NCI-H345 (cell line): Measurements from ENCODE around the gene KCNJ6.
A peak's percentile ranks its signal among the peaks of the same experiment; 100 is the strongest.
"Not testable (repeated sequence)": the region's sequence is repeated elsewhere in the genome, so short reads cannot be mapped to it uniquely, and the experiment has no call there.

Experiments
- DNase-seq: peaks from one replicate; lab custom pipeline; 2025; lab: John Stamatoyannopoulos, UW

KCNJ6 gene

GRCh38 chr21:37732927-37733326, 183.3 kb downstream of the KCNJ6 start:
- DNase-seq: no peak

- DNase-seq: no peak
Measured at GRCh38 chr21:37724201-37724600, 192.1 kb downstream of the KCNJ6 start.

- DNase-seq: no peak
Measured at GRCh38 chr21:37717534-37717933, 198.7 kb downstream of the KCNJ6 start.

- not testable (repeated sequence) for DNase-seq
Measured at GRCh38 chr21:37712569-37712934, 203.7 kb downstream of the KCNJ6 start.

GRCh38 chr21:37711836-37712568, 204.3 kb downstream of the KCNJ6 start:
- DNase-seq: peak; percentile 48

GRCh38 chr21:37711286-37711829, 204.9 kb downstream of the KCNJ6 start:
- DNase-seq: no peak

GRCh38 chr21:37710546-37711285, 205.5 kb downstream of the KCNJ6 start:
- DNase-seq: peak; percentile 56

- DNase-seq: peak; percentile 16
Measured at GRCh38 chr21:37704751-37705150, 211.5 kb downstream of the KCNJ6 start.

- DNase-seq: no peak
Measured at GRCh38 chr21:37702241-37702640, 214.0 kb downstream of the KCNJ6 start.

GRCh38 chr21:37700641-37701202, 215.5 kb downstream of the KCNJ6 start:
- peak; percentile 53 for DNase-seq

- no peak for DNase-seq
Measured at GRCh38 chr21:37699024-37699775, 217.1 kb downstream of the KCNJ6 start.

GRCh38 chr21:37696936-37697335, 219.3 kb downstream of the KCNJ6 start:
- no peak for DNase-seq

GRCh38 chr21:37695111-37695510, 221.1 kb downstream of the KCNJ6 start:
- DNase-seq: no peak

GRCh38 chr21:37688952-37689659, 227.2 kb downstream of the KCNJ6 start:
- no peak for DNase-seq

GRCh38 chr21:37686991-37687810, 229.1 kb downstream of the KCNJ6 start:
- no peak for DNase-seq

GRCh38 chr21:37684547-37684946, 231.7 kb downstream of the KCNJ6 start:
- DNase-seq: no peak

- no peak for DNase-seq
Measured at GRCh38 chr21:37684115-37684493, 232.2 kb downstream of the KCNJ6 start.

- DNase-seq: no peak
Measured at GRCh38 chr21:37683396-37684114, 232.7 kb downstream of the KCNJ6 start.

GRCh38 chr21:37682966-37683365, 233.3 kb downstream of the KCNJ6 start:
- no peak for DNase-seq

GRCh38 chr21:37677006-37677405, 239.3 kb downstream of the KCNJ6 start:
- DNase-seq: no peak
